ENCODE results near the gene CFAP43.

GRCh38 chr10:104256335-104256961 is 24.3 kb upstream of the CFAP43 start:
- TF ChIP-seq, protein P1, sequence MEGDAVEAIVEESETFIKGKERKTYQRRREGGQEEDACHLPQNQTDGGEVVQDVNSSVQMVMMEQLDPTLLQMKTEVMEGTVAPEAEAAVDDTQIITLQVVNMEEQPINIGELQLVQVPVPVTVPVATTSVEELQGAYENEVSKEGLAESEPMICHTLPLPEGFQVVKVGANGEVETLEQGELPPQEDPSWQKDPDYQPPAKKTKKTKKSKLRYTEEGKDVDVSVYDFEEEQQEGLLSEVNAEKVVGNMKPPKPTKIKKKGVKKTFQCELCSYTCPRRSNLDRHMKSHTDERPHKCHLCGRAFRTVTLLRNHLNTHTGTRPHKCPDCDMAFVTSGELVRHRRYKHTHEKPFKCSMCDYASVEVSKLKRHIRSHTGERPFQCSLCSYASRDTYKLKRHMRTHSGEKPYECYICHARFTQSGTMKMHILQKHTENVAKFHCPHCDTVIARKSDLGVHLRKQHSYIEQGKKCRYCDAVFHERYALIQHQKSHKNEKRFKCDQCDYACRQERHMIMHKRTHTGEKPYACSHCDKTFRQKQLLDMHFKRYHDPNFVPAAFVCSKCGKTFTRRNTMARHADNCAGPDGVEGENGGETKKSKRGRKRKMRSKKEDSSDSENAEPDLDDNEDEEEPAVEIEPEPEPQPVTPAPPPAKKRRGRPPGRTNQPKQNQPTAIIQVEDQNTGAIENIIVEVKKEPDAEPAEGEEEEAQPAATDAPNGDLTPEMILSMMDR (IDR thresholded peaks at IDR 0.05; ENCODE audit: low read depth, low read length, missing input control) = no peak
- peak; percentile 19 for TF ChIP-seq TAF1 (conservative IDR thresholded peaks at IDR 0.05)

All from liver (tissue), 3 donors.